A673 (cell line): Measurements from ENCODE around the gene FMNL1. TPM values are rescaled to one million over a fixed set of nuclear protein-coding genes. Genes with fewer than 3 reads are reported as not detected.

Experiments
- BruUV-seq: library from RNA; stranded (reverse); fragments of 400-500 nt; replicated peaks from 2 replicates; lab custom pipeline; 2021; lab: Mats Ljungman, UMichigan
- CTCF ChIA-PET: fragments of 300-600 bp; sonication (Branson Sonifier 250); formaldehyde crosslinking; loops from one replicate; lab custom pipeline; 2022; ENCODE audit warnings: antibody characterized with exemption; lab: Charles Lee
- POLR2A ChIA-PET: fragments of 300-600 bp; sonication (Branson Sonifier 250); formaldehyde crosslinking; loops from one replicate; lab custom pipeline; 2022; ENCODE audit warnings: antibody characterized with exemption; ENCODE audit not compliant: low non-redundant PET; lab: Charles Lee
- DNase-seq: peaks from one replicate; pipeline ENCODE4 v3.0.0-alpha.2; 2015; ENCODE audit warnings: low spot score
- H3K27ac ChIP-seq: fragments of 200-600 bp; sonication (generic); 2 replicates; pipeline ENCODE4 v1.5.1; 2016; ENCODE audit warnings: mixed run types, low read depth, mild to moderate bottlenecking, mixed read lengths, antibody characterized with exemption, low read length; ENCODE audit not compliant: poor library complexity, severe bottlenecking
- H3K27me3 ChIP-seq: fragments of 200-600 bp; sonication (generic); replicated peaks from 2 replicates; pipeline ENCODE4 v1.6.1; 2017; ENCODE audit warnings: mixed run types, low read depth, mild to moderate bottlenecking, mixed read lengths, antibody characterized with exemption, low read length; ENCODE audit not compliant: insufficient read depth, poor library complexity
- H3K36me3 ChIP-seq: fragments of 200-600 bp; sonication (generic); 2 replicates; pipeline ENCODE4 v1.6.1; 2016; ENCODE audit warnings: mixed run types, mild to moderate bottlenecking, mixed read lengths, antibody characterized with exemption, low read length; ENCODE audit not compliant: insufficient read depth, poor library complexity, severe bottlenecking
- H3K4me1 ChIP-seq: fragments of 200-600 bp; sonication (generic); 2 replicates; pipeline ENCODE4 v1.6.1; 2017; ENCODE audit warnings: mixed run types, mild to moderate bottlenecking, mixed read lengths, antibody characterized with exemption, low read length; ENCODE audit not compliant: insufficient read depth, poor library complexity, severe bottlenecking
- H3K4me3 ChIP-seq: fragments of 200-600 bp; sonication (generic); 2 replicates; pipeline ENCODE4 v1.5.1; 2016; ENCODE audit warnings: low read depth, mixed run types, mild to moderate bottlenecking, mixed read lengths, low read length; ENCODE audit not compliant: poor library complexity, severe bottlenecking
- H3K9me3 ChIP-seq: fragments of 200-600 bp; sonication (generic); 2 replicates; pipeline ENCODE4 v1.6.1; 2016; ENCODE audit warnings: mixed run types, low read depth, mild to moderate bottlenecking, mixed read lengths, antibody characterized with exemption, low read length; ENCODE audit not compliant: poor library complexity, severe bottlenecking
- CTCF ChIP-seq: fragments of 300-800, 200-600 bp; sonication (generic); conservative IDR thresholded peaks from 2 replicates; pipeline ENCODE4 v1.5.1; 2017; ENCODE audit warnings: low read depth, mild to moderate bottlenecking, antibody characterized with exemption, low read length, moderate library complexity, mixed read lengths
- EZH2 ChIP-seq: fragments of 200-600 bp; sonication (generic); IDR thresholded peaks from 2 replicates; pipeline ENCODE4 v1.6.1; 2017; ENCODE audit warnings: borderline replicate concordance, low read depth, mild to moderate bottlenecking, mixed read lengths, antibody characterized with exemption, low read length; ENCODE audit not compliant: poor library complexity, severe bottlenecking
- intact Hi-C: fragments of 100-400 bp; cut with micrococcal nuclease; formaldehyde crosslinking; loops from one replicate; pipeline ENCODE4 v1.10.0; 2022; ENCODE audit not compliant: unreplicated experiment
- total RNA-seq: library from RNA; stranded (reverse); gene quantifications from 2 replicates; pipeline ENCODE4 v1.2.3, GENCODE V29; 2021

Gene FMNL1
- total RNA-seq, 1 experiment from 2014 or later = 1.0 TPM

GRCh38 chr17:45264430-45264829, 42.7 kb downstream of the FMNL1 start:
- CTCF ChIA-PET = no interaction called here
- DNase-seq = no peak
- BruUV-seq = no TSS peak
- H3K27ac ChIP-seq = no peak overlapping the region
- H3K4me3 ChIP-seq = no peak overlapping the region
- no peak for TF ChIP-seq CTCF
- H3K9me3 ChIP-seq = no peaks in the 10 kb centered on the region
- POLR2A ChIA-PET = no interaction called here
- H3K4me1 ChIP-seq = no peaks in the 10 kb centered on the region
- intact Hi-C loops = no loop called here
- no peaks in the 10 kb centered on the region for H3K36me3 ChIP-seq
- H3K27me3 ChIP-seq = no peaks in the 10 kb centered on the region

GRCh38 chr17:45264988-45265387, 43.3 kb downstream of the FMNL1 start:
- ChIA-PET POLR2A (no interaction called here), CTCF (no interaction called here)
- Histone ChIP-seq H3K9me3 (no peaks in the 10 kb centered on the region), H3K4me3 (no peak overlapping the region), H3K27me3 (no peaks in the 10 kb centered on the region), H3K4me1 (no peaks in the 10 kb centered on the region), H3K36me3 (no peaks in the 10 kb centered on the region), H3K27ac (no peak overlapping the region)
- DNase-seq = no peak
- intact Hi-C loops = no loop called here
- TF ChIP-seq CTCF = no peak
- no peak for TF ChIP-seq EZH2
- no TSS peak for BruUV-seq

- Histone ChIP-seq H3K9me3 (no peaks in the 10 kb centered on the region), H3K27me3 (no peaks in the 10 kb centered on the region), H3K27ac (no peak overlapping the region), H3K4me1 (no peaks in the 10 kb centered on the region), H3K4me3 (no peak overlapping the region), H3K36me3 (no peaks in the 10 kb centered on the region)
- no TSS peak for BruUV-seq
- TF ChIP-seq EZH2 (no peak), CTCF (no peak)
- ChIA-PET CTCF (no interaction called here), POLR2A (no interaction called here)
- DNase-seq = no peak
- intact Hi-C loops = no loop called here
Observed at GRCh38 chr17:45265821-45266220, 44.1 kb downstream of the FMNL1 start.
